Fibroblast of lung (primary cell): ENCODE results near the gene ABAT. TPM values are rescaled to one million over a fixed set of nuclear protein-coding genes. Genes with fewer than 3 reads are reported as not detected.
A peak's percentile ranks its signal among the peaks of the same experiment; 100 is the strongest.

Source experiments
- DNase-seq, 2 donors: peaks; one replicate each; pipeline versions ENCODE4 v3.0.0 to v3.0.0-alpha.2; 2010; ENCODE audit warnings: low read depth in 2 of 2
- H2AFZ ChIP-seq: 2 replicates; pipeline ENCODE4 v1.5.1; 2012; ENCODE audit warnings: low read length, control low read depth, inconsistent platforms
- H3K27ac ChIP-seq: 2 replicates; pipeline ENCODE4 v1.5.1; 2011; ENCODE audit warnings: low read length, control low read depth; ENCODE audit not compliant: insufficient read depth
- H3K27me3 ChIP-seq: 2 replicates; pipeline ENCODE4 v1.5.1; 2011; ENCODE audit warnings: mild to moderate bottlenecking, low read length; ENCODE audit not compliant: control insufficient read depth, insufficient read depth
- H3K36me3 ChIP-seq: 2 replicates; pipeline ENCODE4 v1.5.1; 2011; ENCODE audit warnings: low read length; ENCODE audit not compliant: control insufficient read depth, insufficient read depth
- H3K4me1 ChIP-seq: 2 replicates; pipeline ENCODE4 v1.5.1; 2011; ENCODE audit warnings: low read length; ENCODE audit not compliant: control insufficient read depth, insufficient read depth; ENCODE audit errors: extremely low read depth
- H3K4me2 ChIP-seq: 2 replicates; pipeline ENCODE4 v1.5.1; 2011; ENCODE audit warnings: low read length, control low read depth; ENCODE audit not compliant: insufficient read depth; ENCODE audit errors: extremely low read depth
- H3K4me3 ChIP-seq, 4 experiments: fragments of 200-600 bp in 1 of 4; sonication (generic) in 1 of 4; replicated peaks in 1 of 4; 2 replicates each; pipeline ENCODE4 v1.5.1; 2011 to 2016; ENCODE audit warnings: low read length in 4 of 4, low read depth in 3 of 4, mild to moderate bottlenecking in 3 of 4, control low read depth in 2 of 4, inconsistent platforms in 1 of 4, mixed read lengths in 1 of 4; ENCODE audit not compliant: insufficient read depth in 1 of 4; ENCODE audit errors: control extremely low read depth in 1 of 4
- H3K79me2 ChIP-seq: 2 replicates; pipeline ENCODE4 v1.5.1; 2012; ENCODE audit warnings: mild to moderate bottlenecking, low read length, inconsistent platforms; ENCODE audit not compliant: control insufficient read depth, insufficient read depth
- H3K9ac ChIP-seq: 2 replicates; pipeline ENCODE4 v1.5.1; 2011; ENCODE audit warnings: mild to moderate bottlenecking, low read length, control low read depth; ENCODE audit not compliant: insufficient read depth
- H3K9me3 ChIP-seq: 2 replicates; pipeline ENCODE4 v1.5.1; 2012; ENCODE audit warnings: low read depth, low read length; ENCODE audit not compliant: control insufficient read depth, insufficient read depth
- H4K20me1 ChIP-seq: 2 replicates; pipeline ENCODE4 v1.5.1; 2011; ENCODE audit warnings: low read length; ENCODE audit not compliant: control insufficient read depth, insufficient read depth; ENCODE audit errors: extremely low read depth
- EZH2 ChIP-seq: IDR thresholded peaks from 2 replicates; pipeline ENCODE4 v1.5.1; 2012; ENCODE audit warnings: low read length, control low read depth, mild to moderate bottlenecking; ENCODE audit errors: missing control alignments
- polyA plus RNA-seq, 2 donors: library from polyadenylated mRNA; depleted of rRNA in 1 of 2; stranded (reverse) in 1 of 2; unstranded in 1 of 2; fragments of >200 nt; gene quantifications; 2 replicates each; pipeline ENCODE4 v1.2.1, GENCODE V29; 2011 to 2012; ENCODE audit warnings: missing spikeins in 1 of 2
- total RNA-seq: library from RNA; depleted of rRNA; stranded (reverse); fragments of >200 nt; gene quantifications from 2 replicates; pipeline ENCODE4 v1.2.1, GENCODE V29; 2014
- TF ChIP-seq, protein P1 (sequence below), 2 donors: IDR thresholded peaks in 1 of 2; conservative IDR thresholded peaks in 1 of 2; 1 replicate in 1 of 2; 2 replicates in 1 of 2; pipeline ENCODE4 v1.5.1; 2011 to 2012; ENCODE audit warnings: low read length in 2 of 2, control low read depth in 1 of 2, inconsistent platforms in 1 of 2, low read depth in 1 of 2, mild to moderate bottlenecking in 1 of 2

ABAT gene
- total and polyA plus RNA-seq, 2 donors (not counting 1 experiment from before 2014, with no cell fraction given): 1.8 TPM

- Histone ChIP-seq H3K79me2 (no peaks in the 10 kb centered on the region), H3K4me1 (no peaks in the 10 kb centered on the region), H2AFZ (no peak overlapping the region), H3K9ac (no peak overlapping the region), H3K4me3 (no peak overlapping the region), H3K9me3 (no peaks in the 10 kb centered on the region), H3K4me2 (no peak overlapping the region), H3K36me3 (peaks cover 29% of the 10 kb centered on the region), H4K20me1 (no peaks in the 10 kb centered on the region), H3K27ac (no peak overlapping the region), H3K27me3 (no peaks in the 10 kb centered on the region)
- peak in 1 of 2 donors; percentile 5 for DNase-seq
- no peak for TF ChIP-seq EZH2
- TF ChIP-seq, protein P1, sequence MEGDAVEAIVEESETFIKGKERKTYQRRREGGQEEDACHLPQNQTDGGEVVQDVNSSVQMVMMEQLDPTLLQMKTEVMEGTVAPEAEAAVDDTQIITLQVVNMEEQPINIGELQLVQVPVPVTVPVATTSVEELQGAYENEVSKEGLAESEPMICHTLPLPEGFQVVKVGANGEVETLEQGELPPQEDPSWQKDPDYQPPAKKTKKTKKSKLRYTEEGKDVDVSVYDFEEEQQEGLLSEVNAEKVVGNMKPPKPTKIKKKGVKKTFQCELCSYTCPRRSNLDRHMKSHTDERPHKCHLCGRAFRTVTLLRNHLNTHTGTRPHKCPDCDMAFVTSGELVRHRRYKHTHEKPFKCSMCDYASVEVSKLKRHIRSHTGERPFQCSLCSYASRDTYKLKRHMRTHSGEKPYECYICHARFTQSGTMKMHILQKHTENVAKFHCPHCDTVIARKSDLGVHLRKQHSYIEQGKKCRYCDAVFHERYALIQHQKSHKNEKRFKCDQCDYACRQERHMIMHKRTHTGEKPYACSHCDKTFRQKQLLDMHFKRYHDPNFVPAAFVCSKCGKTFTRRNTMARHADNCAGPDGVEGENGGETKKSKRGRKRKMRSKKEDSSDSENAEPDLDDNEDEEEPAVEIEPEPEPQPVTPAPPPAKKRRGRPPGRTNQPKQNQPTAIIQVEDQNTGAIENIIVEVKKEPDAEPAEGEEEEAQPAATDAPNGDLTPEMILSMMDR (conservative IDR thresholded peaks at IDR 0.05 in 1 of 2, IDR thresholded peaks at IDR 0.05 in 1 of 2; ENCODE audit: low read depth in 1 of 2, low read length in 2 of 2): no peak
These were observed 43.0 kb upstream of the ABAT start for GRCh38 chr16:8631373-8631772.

GRCh38 chr16:8631818-8632465, 42.5 kb upstream of the ABAT start:
- DNase-seq: no peak

GRCh38 chr16:8632675-8633182, 41.7 kb upstream of the ABAT start:
- no peaks in the 10 kb centered on the region for H4K20me1 ChIP-seq
- no peaks in the 10 kb centered on the region for H3K4me1 ChIP-seq

More at GRCh38 chr16:8631818-8632465, 42.5 kb upstream of the ABAT start:
- no peaks in the 10 kb centered on the region for H3K4me1 ChIP-seq
- H3K79me2 ChIP-seq: no peaks in the 10 kb centered on the region
- no peaks in the 10 kb centered on the region for H3K27me3 ChIP-seq
- H3K36me3 ChIP-seq: peaks cover 27% of the 10 kb centered on the region
- TF ChIP-seq, protein P1 (conservative IDR thresholded peaks at IDR 0.05 in 1 of 2, IDR thresholded peaks at IDR 0.05 in 1 of 2; ENCODE audit: low read depth in 1 of 2, low read length in 2 of 2): no peak
- TF ChIP-seq EZH2: no peak
- H2AFZ ChIP-seq: no peak overlapping the region
- no peak overlapping the region for H3K9ac ChIP-seq
- no peak overlapping the region for H3K27ac ChIP-seq
- no peaks in the 10 kb centered on the region for H3K9me3 ChIP-seq
- no peaks in the 10 kb centered on the region for H4K20me1 ChIP-seq
- H3K4me3 ChIP-seq: no peak overlapping the region
- H3K4me2 ChIP-seq: no peak overlapping the region

More at GRCh38 chr16:8632675-8633182, 41.7 kb upstream of the ABAT start:
- TF ChIP-seq, protein P1 (conservative IDR thresholded peaks at IDR 0.05 in 1 of 2, IDR thresholded peaks at IDR 0.05 in 1 of 2; ENCODE audit: low read depth in 1 of 2, low read length in 2 of 2): no peak
- no peak for TF ChIP-seq EZH2
- H3K27me3 ChIP-seq: no peaks in the 10 kb centered on the region
- H3K4me3 ChIP-seq: no peak overlapping the region
- DNase-seq: no peak
- peaks cover 27% of the 10 kb centered on the region for H3K36me3 ChIP-seq
- no peak overlapping the region for H3K9ac ChIP-seq
- no peaks in the 10 kb centered on the region for H3K79me2 ChIP-seq
- H3K4me2 ChIP-seq: no peak overlapping the region
- no peak overlapping the region for H3K27ac ChIP-seq
- H3K9me3 ChIP-seq: no peaks in the 10 kb centered on the region
- no peak overlapping the region for H2AFZ ChIP-seq
